BE2C (cell line): Measurements from ENCODE around the gene SLC39A1.

Experiments used
- DNase-seq: peaks from one replicate; pipeline ENCODE4 v3.0.0-alpha.2; 2020
- H3K27me3 ChIP-seq: fragments of 250-450 bp; sonication (Bioruptor Pico); 2 replicates; pipeline ENCODE4 v1.5.1; 2020; ENCODE audit warnings: mild to moderate bottlenecking
- H3K36me3 ChIP-seq: fragments of 250-450 bp; sonication (Bioruptor Pico); 2 replicates; pipeline ENCODE4 v1.5.1; 2020; ENCODE audit warnings: mild to moderate bottlenecking
- H3K4me1 ChIP-seq: fragments of 250-450 bp; sonication (Bioruptor Pico); 2 replicates; pipeline ENCODE4 v1.5.1; 2020
- H3K4me3 ChIP-seq: 2 replicates; pipeline ENCODE4 v1.5.1; 2011; ENCODE audit warnings: low read depth, low read length
- H3K9me3 ChIP-seq: fragments of 250-450 bp; sonication (Bioruptor Pico); 2 replicates; pipeline ENCODE4 v1.5.1; 2020
- TF ChIP-seq, protein P1 (sequence below): IDR thresholded peaks from 2 replicates; pipeline ENCODE4 v1.5.1; 2012; ENCODE audit warnings: mild to moderate bottlenecking, low read depth, low read length

Gene SLC39A1

DNA sequence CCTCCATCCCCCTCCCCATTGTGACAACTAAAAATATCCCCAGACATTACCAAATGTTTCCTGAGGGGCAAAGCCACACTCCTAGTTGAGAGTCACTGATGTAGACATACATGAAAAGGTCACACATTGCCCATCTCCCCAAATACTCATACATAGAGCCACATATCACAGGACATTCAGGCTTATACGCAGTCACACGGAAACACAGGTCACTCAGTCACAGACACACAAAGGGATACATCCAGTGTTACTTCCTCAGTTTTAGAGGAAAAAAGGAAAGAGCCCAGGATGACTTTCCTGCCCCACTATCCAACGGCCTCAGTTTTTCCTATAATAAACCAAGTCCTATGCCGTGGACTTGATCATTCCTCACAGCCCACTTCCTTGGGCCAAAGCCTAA lies 1.9 kb downstream of the SLC39A1 start:
- peaks cover 3% of the 10 kb centered on the region for H3K4me1 ChIP-seq
- no peak for DNase-seq
- no peaks in the 10 kb centered on the region for H3K9me3 ChIP-seq
- H3K36me3 ChIP-seq = peaks cover 3% of the 10 kb centered on the region
- TF ChIP-seq, protein P1, sequence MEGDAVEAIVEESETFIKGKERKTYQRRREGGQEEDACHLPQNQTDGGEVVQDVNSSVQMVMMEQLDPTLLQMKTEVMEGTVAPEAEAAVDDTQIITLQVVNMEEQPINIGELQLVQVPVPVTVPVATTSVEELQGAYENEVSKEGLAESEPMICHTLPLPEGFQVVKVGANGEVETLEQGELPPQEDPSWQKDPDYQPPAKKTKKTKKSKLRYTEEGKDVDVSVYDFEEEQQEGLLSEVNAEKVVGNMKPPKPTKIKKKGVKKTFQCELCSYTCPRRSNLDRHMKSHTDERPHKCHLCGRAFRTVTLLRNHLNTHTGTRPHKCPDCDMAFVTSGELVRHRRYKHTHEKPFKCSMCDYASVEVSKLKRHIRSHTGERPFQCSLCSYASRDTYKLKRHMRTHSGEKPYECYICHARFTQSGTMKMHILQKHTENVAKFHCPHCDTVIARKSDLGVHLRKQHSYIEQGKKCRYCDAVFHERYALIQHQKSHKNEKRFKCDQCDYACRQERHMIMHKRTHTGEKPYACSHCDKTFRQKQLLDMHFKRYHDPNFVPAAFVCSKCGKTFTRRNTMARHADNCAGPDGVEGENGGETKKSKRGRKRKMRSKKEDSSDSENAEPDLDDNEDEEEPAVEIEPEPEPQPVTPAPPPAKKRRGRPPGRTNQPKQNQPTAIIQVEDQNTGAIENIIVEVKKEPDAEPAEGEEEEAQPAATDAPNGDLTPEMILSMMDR = no peak
- peak overlapping the region; percentile 97 for H3K4me3 ChIP-seq
- H3K27me3 ChIP-seq = no peaks in the 10 kb centered on the region

DNA sequence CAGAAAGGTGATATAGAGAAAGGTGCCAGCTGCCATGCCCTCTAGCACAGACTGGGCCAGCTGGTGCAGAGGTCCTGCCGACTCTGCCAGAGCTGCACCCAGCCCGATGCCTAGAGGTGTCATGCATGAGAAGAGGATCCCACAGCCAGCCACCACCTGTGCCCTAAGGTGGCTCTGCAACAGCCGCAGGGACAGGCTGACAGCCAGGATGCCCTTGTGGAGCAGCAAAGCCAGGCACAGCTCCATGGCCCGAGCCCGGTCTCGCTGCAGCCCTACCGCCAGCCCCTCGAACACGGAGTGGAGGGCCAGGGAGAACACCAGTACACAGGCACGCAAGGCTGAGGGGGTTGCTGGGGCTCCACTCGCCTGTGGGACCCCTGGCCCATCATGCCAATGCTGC lies 3.1 kb downstream of the SLC39A1 start:
- Histone ChIP-seq H3K4me1 (peaks cover 8% of the 10 kb centered on the region), H3K36me3 (peaks cover 3% of the 10 kb centered on the region), H3K4me3 (no peak overlapping the region), H3K9me3 (no peaks in the 10 kb centered on the region), H3K27me3 (no peaks in the 10 kb centered on the region)
- DNase-seq = no peak
- TF ChIP-seq, protein P1 = no peak

DNA sequence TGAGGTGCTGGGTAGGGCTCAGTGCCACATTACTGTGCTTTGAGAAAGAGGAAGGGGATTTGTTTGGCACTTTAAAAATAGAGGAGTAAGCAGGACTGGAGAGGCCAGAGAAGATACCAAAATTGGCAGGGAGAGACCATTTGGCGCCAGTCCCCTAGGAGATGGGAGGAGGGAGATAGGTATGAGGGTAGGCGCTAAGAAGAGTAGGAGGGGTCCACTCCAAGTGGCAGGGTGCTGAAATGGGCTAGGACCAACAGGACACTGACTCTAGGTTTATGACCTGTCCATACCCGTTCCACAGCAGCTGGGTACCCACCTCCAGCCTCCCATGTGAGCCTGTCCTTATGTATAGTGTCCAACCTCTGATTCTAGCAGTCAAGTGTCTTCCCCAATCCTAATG lies 3.9 kb downstream of the SLC39A1 start:
- H3K9me3 ChIP-seq = no peaks in the 10 kb centered on the region
- peaks cover 8% of the 10 kb centered on the region for H3K4me1 ChIP-seq
- H3K36me3 ChIP-seq = peaks cover 3% of the 10 kb centered on the region
- TF ChIP-seq, protein P1 = no peak
- H3K4me3 ChIP-seq = no peak overlapping the region
- no peaks in the 10 kb centered on the region for H3K27me3 ChIP-seq
- DNase-seq = no peak

GRCh38 chr1:153958961-153959260 lies 4.4 kb downstream of the SLC39A1 start:
- Histone ChIP-seq H3K36me3 (peaks cover 3% of the 10 kb centered on the region), H3K4me3 (peak overlapping the region; percentile 92), H3K27me3 (no peaks in the 10 kb centered on the region), H3K9me3 (no peaks in the 10 kb centered on the region), H3K4me1 (peaks cover 8% of the 10 kb centered on the region)
- TF ChIP-seq, protein P1 = no peak
- DNase-seq = no peak

DNA sequence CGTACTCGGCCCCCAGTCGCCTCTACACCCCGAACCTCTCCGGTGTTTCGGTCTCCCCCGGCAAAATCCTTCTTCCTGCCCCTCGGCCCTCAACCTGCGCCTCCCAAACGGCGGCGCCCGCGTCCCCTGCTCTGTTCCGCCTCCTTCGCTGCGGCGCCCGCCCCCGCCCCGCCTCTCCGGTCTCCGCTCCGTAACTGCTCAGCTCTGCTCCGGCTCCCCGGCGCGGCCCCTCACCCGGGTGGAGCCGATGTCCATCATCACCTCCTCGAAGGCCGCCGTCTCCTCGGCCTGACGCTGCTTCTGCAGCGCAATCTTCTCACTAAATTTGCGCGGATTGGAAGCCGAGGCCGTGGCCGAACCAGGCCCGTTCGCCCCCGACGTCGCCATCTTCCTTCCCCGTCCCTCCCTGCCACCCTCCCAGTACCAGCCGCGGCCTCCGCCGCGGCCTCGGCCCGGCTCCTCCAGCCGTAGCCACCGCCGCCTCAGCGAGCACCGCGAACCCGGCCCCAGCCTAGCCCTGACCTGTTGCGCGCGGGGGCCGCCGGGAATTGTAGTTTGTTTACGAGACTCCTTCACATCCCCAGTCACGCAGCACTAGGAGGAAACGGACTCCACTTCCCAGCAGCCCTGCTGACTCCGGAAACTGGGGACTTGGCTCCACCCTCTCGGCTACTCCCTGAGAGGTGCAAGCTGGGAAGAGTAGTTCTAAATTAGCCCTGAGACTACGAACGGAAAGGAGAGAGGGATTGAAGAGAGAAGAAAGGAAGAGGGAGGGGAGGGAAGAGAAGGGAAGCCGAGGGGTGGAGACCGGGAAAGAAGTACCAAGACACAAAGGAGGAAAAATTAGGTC lies 5.0 kb downstream of the SLC39A1 start, which contains the start of gene CRTC2:
TSS of gene CRTC2 (minus strand) at position 502 of the 850 bp plus-strand sequence. CDS start at position 387, 115 bp downstream.
- DNase-seq = peak; percentile 99
- H3K4me1 ChIP-seq = peaks cover 8% of the 10 kb centered on the region
- H3K36me3 ChIP-seq = peaks cover 3% of the 10 kb centered on the region
- H3K27me3 ChIP-seq = no peaks in the 10 kb centered on the region
- peak within 1 kb of the TSS; percentile 92 for H3K4me3 ChIP-seq
- H3K9me3 ChIP-seq = no peaks in the 10 kb centered on the region
- TF ChIP-seq, protein P1 = no peak

GRCh38 chr1:153957744-153958110 lies 5.6 kb downstream of the SLC39A1 start:
- H3K4me1 ChIP-seq = peaks cover 8% of the 10 kb centered on the region
- H3K27me3 ChIP-seq = no peaks in the 10 kb centered on the region
- H3K9me3 ChIP-seq = no peaks in the 10 kb centered on the region
- no peak for DNase-seq
- TF ChIP-seq, protein P1 = no peak
- H3K36me3 ChIP-seq = peaks cover 4% of the 10 kb centered on the region
- peak overlapping the region; percentile 92 for H3K4me3 ChIP-seq
